WTC11 (cell line): ENCODE results near the gene DIO3. TPM values are rescaled to one million over a fixed set of nuclear protein-coding genes. Genes with fewer than 3 reads are reported as not detected.
"Not testable (repeated sequence)": the region's sequence is repeated elsewhere in the genome, so short reads cannot be mapped to it uniquely, and the experiment has no call there.

Source experiments
- ATAC-seq: fragments of 200-7000 bp; cut with Tn5 transposase; 2 replicates; pipeline ENCODE4 v1.10.0; 2021; ENCODE audit warnings: mild to moderate bottlenecking, moderate library complexity
- CTCF ChIA-PET: fragments of 300-600 bp; sonication (Branson Sonifier 250); formaldehyde crosslinking; loops from one replicate; lab custom pipeline; 2021; ENCODE audit warnings: antibody characterized with exemption; lab: Charles Lee
- POLR2A ChIA-PET: fragments of 350-600 bp; sonication (Branson Sonifier 250); formaldehyde crosslinking; loops from one replicate; lab custom pipeline; 2021; ENCODE audit warnings: antibody characterized with exemption; lab: Charles Lee
- DNase-seq: peaks from one replicate; pipeline ENCODE4 v3.0.0; 2021; ENCODE audit warnings: low spot score
- H3K27ac Mint-ChIP-seq: 2 replicates; pipeline ENCODE4 v1.8.0; 2021; ENCODE audit warnings: mixed read lengths
- H3K27me3 Mint-ChIP-seq: 2 replicates; pipeline ENCODE4 v1.8.0; 2021; ENCODE audit warnings: low read depth, mild to moderate bottlenecking, moderate library complexity, mixed read lengths
- H3K36me3 Mint-ChIP-seq: 2 replicates; pipeline ENCODE4 v1.8.0; 2021; ENCODE audit warnings: mixed read lengths
- H3K4me1 Mint-ChIP-seq: 2 replicates; pipeline ENCODE4 v1.8.0; 2022; ENCODE audit warnings: mixed read lengths
- H3K4me3 Mint-ChIP-seq: 2 replicates; pipeline ENCODE4 v1.8.0; 2021; ENCODE audit warnings: mild to moderate bottlenecking, moderate library complexity, mixed read lengths
- H3K9me3 Mint-ChIP-seq: 2 replicates; pipeline ENCODE4 v1.8.0; 2021; ENCODE audit warnings: mixed read lengths
- AR ChIP-seq: fragments of 250-450 bp; sonication (Bioruptor Pico); IDR thresholded peaks from 2 replicates; pipeline ENCODE4 v1.9.0; 2021; ENCODE audit warnings: mild to moderate bottlenecking
- CBFB ChIP-seq: sonication (generic); formaldehyde crosslinking; IDR thresholded peaks from 2 replicates; pipeline ENCODE4 v1.8.1; 2022; ENCODE audit warnings: mild to moderate bottlenecking, low read depth, missing genetic modification reagents
- CREB1 ChIP-seq: sonication (generic); formaldehyde crosslinking; IDR thresholded peaks from 2 replicates; pipeline ENCODE4 v1.8.0; 2023; ENCODE audit warnings: mild to moderate bottlenecking, missing genetic modification reagents
- GTF2I ChIP-seq: fragments of 250-450 bp; sonication (Bioruptor Pico); conservative IDR thresholded peaks from 2 replicates; pipeline ENCODE4 v1.4.0; 2021; ENCODE audit warnings: mild to moderate bottlenecking
- HMGA2 ChIP-seq: fragments of 250-450 bp; sonication (Bioruptor Pico); IDR thresholded peaks from 2 replicates; pipeline ENCODE4 v1.4.0; 2021; ENCODE audit warnings: mild to moderate bottlenecking, moderate library complexity
- HMGXB4 ChIP-seq: sonication (generic); formaldehyde crosslinking; IDR thresholded peaks from 2 replicates; pipeline ENCODE4 v1.8.1; 2023; ENCODE audit warnings: mild to moderate bottlenecking, moderate library complexity, missing genetic modification reagents
- NR3C1 ChIP-seq: sonication (generic); formaldehyde crosslinking; conservative IDR thresholded peaks from 2 replicates; pipeline ENCODE4 v1.8.1; 2023; ENCODE audit warnings: low read depth, mild to moderate bottlenecking, missing genetic modification reagents
- OVOL2 ChIP-seq: fragments of 250-450 bp; sonication (Bioruptor Pico); IDR thresholded peaks from 2 replicates; pipeline ENCODE4 v1.9.0; 2021; ENCODE audit warnings: mild to moderate bottlenecking, borderline replicate concordance
- PRDM15 ChIP-seq: sonication (generic); formaldehyde crosslinking; IDR thresholded peaks from 2 replicates; pipeline ENCODE4 v1.8.0; 2022; ENCODE audit warnings: missing genetic modification reagents
- RELA ChIP-seq: sonication (generic); formaldehyde crosslinking; IDR thresholded peaks from 2 replicates; pipeline ENCODE4 v1.8.1; 2022; ENCODE audit warnings: missing genetic modification reagents, mild to moderate bottlenecking, borderline replicate concordance
- STAT6 ChIP-seq: sonication (generic); formaldehyde crosslinking; conservative IDR thresholded peaks from 2 replicates; pipeline ENCODE4 v1.8.1; 2023; ENCODE audit warnings: mild to moderate bottlenecking, low read depth, missing genetic modification reagents, moderate library complexity
- ZBTB43 ChIP-seq: sonication (generic); formaldehyde crosslinking; IDR thresholded peaks from 2 replicates; pipeline ENCODE4 v1.8.1; 2023; ENCODE audit warnings: mild to moderate bottlenecking, missing genetic modification reagents
- ZNF121 ChIP-seq: sonication (generic); formaldehyde crosslinking; IDR thresholded peaks from 2 replicates; pipeline ENCODE4 v1.8.0; 2023; ENCODE audit warnings: missing genetic modification reagents
- total RNA-seq: library from RNA; stranded (reverse); gene quantifications from 3 replicates; pipeline ENCODE4 v1.2.3, GENCODE V29; 2021

Gene DIO3
- total RNA-seq, 1 experiment from 2014 or later = 0.52 TPM

- peaks cover 10% of the 10 kb centered on the region for H3K9me3 Mint-ChIP-seq
- no peak overlapping the region for H3K27ac Mint-ChIP-seq
- H3K4me1 Mint-ChIP-seq = no peaks in the 10 kb centered on the region
- no peaks in the 10 kb centered on the region for H3K36me3 Mint-ChIP-seq
- no peak for DNase-seq
- no peak for ATAC-seq
- peaks cover 5% of the 10 kb centered on the region; the same call in 1 of the 2 replicates for H3K27me3 Mint-ChIP-seq
- POLR2A ChIA-PET = no interaction called here
- no peak overlapping the region for H3K4me3 Mint-ChIP-seq
- CTCF ChIA-PET = interaction anchor here (1.0 kb wide), 1 partner anchor 76 kb away, joined by 3 read pairs; no protein-coding TSS in a partner anchor
- TF ChIP-seq ZBTB43 (no peak), AR (CRISPR knock-in tag) (no peak), CREB1 (CRISPR knock-in tag) (no peak), GTF2I (CRISPR knock-in tag) (no peak), NR3C1 (CRISPR knock-in tag) (no peak), OVOL2 (CRISPR knock-in tag) (no peak), CBFB (no peak), ZNF121 (CRISPR knock-in tag) (no peak), HMGXB4 (CRISPR knock-in tag) (no peak), PRDM15 (CRISPR knock-in tag) (no peak), STAT6 (CRISPR knock-in tag) (no peak), HMGA2 (no peak), RELA (CRISPR knock-in tag) (no peak)
Observed at GRCh38 chr14:101549154-101549553, 12.1 kb upstream of the DIO3 start.

GRCh38 chr14:101550202-101550912, 10.9 kb upstream of the DIO3 start:
- CTCF ChIA-PET = interaction anchor here (0.6 kb wide), 1 partner anchor 46 kb away, joined by 3 read pairs; no protein-coding TSS in a partner anchor
- ATAC-seq, DNase-seq, POLR2A ChIA-PET, H3K4me1 Mint-ChIP-seq, H3K36me3 Mint-ChIP-seq, H3K27ac Mint-ChIP-seq, H3K4me3 Mint-ChIP-seq, H3K9me3 Mint-ChIP-seq: not testable (repeated sequence)
- H3K27me3 Mint-ChIP-seq = peaks cover 10% of the 10 kb centered on the region
